ES-I3 (cell line): ENCODE results near the gene GALNTL6.
"Not testable (repeated sequence)": the region's sequence is repeated elsewhere in the genome, so short reads cannot be mapped to it uniquely, and the experiment has no call there.

ENCODE experiments used
- H3K36me3 ChIP-seq: 2 replicates; pipeline ENCODE4 v1.6.1; 2013; ENCODE audit warnings: mild to moderate bottlenecking, low read length, control low read depth, moderate library complexity; ENCODE audit not compliant: insufficient read depth
- H3K4me1 ChIP-seq: 2 replicates; pipeline ENCODE4 v1.6.1; 2013; ENCODE audit warnings: mild to moderate bottlenecking, control low read depth, low read length; ENCODE audit not compliant: insufficient read depth
- H3K9ac ChIP-seq: 2 replicates; pipeline ENCODE4 v1.6.1; 2013; ENCODE audit warnings: low read depth, mild to moderate bottlenecking, low read length, moderate library complexity
- H3K9me3 ChIP-seq: 2 replicates; pipeline ENCODE4 v1.6.1; 2013; ENCODE audit warnings: mild to moderate bottlenecking, low read length, moderate library complexity; ENCODE audit not compliant: control insufficient read depth, insufficient read depth

Gene GALNTL6

GRCh38 chr4:172850838-172851237 is 1037.6 kb downstream of the GALNTL6 start:
- Histone ChIP-seq H3K9me3 (no peaks in the 10 kb centered on the region), H3K9ac (no peak overlapping the region), H3K36me3 (no peaks in the 10 kb centered on the region), H3K4me1 (no peaks in the 10 kb centered on the region)

GRCh38 chr4:172851534-172851933 is 1038.3 kb downstream of the GALNTL6 start:
- no peak overlapping the region for H3K9ac ChIP-seq
- H3K4me1 ChIP-seq: no peaks in the 10 kb centered on the region
- H3K36me3 ChIP-seq: no peaks in the 10 kb centered on the region
- H3K9me3 ChIP-seq: no peaks in the 10 kb centered on the region

- Histone ChIP-seq H3K9ac (no peak overlapping the region), H3K36me3 (no peaks in the 10 kb centered on the region), H3K9me3 (no peaks in the 10 kb centered on the region), H3K4me1 (no peaks in the 10 kb centered on the region)
Observed at GRCh38 chr4:172857026-172857425, 1043.8 kb downstream of the GALNTL6 start.

GRCh38 chr4:172858731-172859230 is 1045.6 kb downstream of the GALNTL6 start:
- no peaks in the 10 kb centered on the region for H3K36me3 ChIP-seq

GRCh38 chr4:172865103-172865502 is 1051.9 kb downstream of the GALNTL6 start:
- Histone ChIP-seq H3K9me3 (peaks cover 6% of the 10 kb centered on the region; the same call in 1 of the 2 replicates), H3K36me3 (no peaks in the 10 kb centered on the region), H3K9ac (no peak overlapping the region), H3K4me1 (no peaks in the 10 kb centered on the region; the same call in 1 of the 2 replicates)

More at GRCh38 chr4:172858731-172859230, 1045.6 kb downstream of the GALNTL6 start:
- H3K4me1 ChIP-seq: no peaks in the 10 kb centered on the region
- H3K9me3 ChIP-seq: peaks cover 6% of the 10 kb centered on the region; the same call in 1 of the 2 replicates
- H3K9ac ChIP-seq: no peak overlapping the region

GRCh38 chr4:172865531-172866127 is 1052.4 kb downstream of the GALNTL6 start:
- Histone ChIP-seq H3K36me3 (no peaks in the 10 kb centered on the region), H3K9me3 (peaks cover 6% of the 10 kb centered on the region; the same call in 1 of the 2 replicates), H3K4me1 (no peaks in the 10 kb centered on the region; the same call in 1 of the 2 replicates), H3K9ac (no peak overlapping the region)

GRCh38 chr4:172866421-172866820 is 1053.2 kb downstream of the GALNTL6 start:
- no peaks in the 10 kb centered on the region; the same call in 1 of the 2 replicates for H3K4me1 ChIP-seq
- no peak overlapping the region for H3K9ac ChIP-seq
- peaks cover 6% of the 10 kb centered on the region; the same call in 1 of the 2 replicates for H3K9me3 ChIP-seq
- H3K36me3 ChIP-seq: no peaks in the 10 kb centered on the region

- H3K9ac ChIP-seq: no peak overlapping the region
- no peaks in the 10 kb centered on the region for H3K36me3 ChIP-seq
- H3K4me1 ChIP-seq: no peaks in the 10 kb centered on the region; the same call in 1 of the 2 replicates
- H3K9me3 ChIP-seq: peaks cover 5% of the 10 kb centered on the region; the same call in 1 of the 2 replicates
Observed at GRCh38 chr4:172867835-172868234, 1054.6 kb downstream of the GALNTL6 start.

GRCh38 chr4:172868271-172868670 is 1055.1 kb downstream of the GALNTL6 start:
- Histone ChIP-seq H3K9me3 (0 out of 2 replicates have a peak, but pooled peaks cover under 1% of the 10 kb centered on the region), H3K36me3 (no peaks in the 10 kb centered on the region), H3K9ac (no peak overlapping the region), H3K4me1 (no peaks in the 10 kb centered on the region; the same call in 1 of the 2 replicates)

- no peak overlapping the region for H3K9ac ChIP-seq
- no peaks in the 10 kb centered on the region for H3K36me3 ChIP-seq
- H3K4me1 ChIP-seq: no peaks in the 10 kb centered on the region; the same call in 1 of the 2 replicates
- H3K9me3 ChIP-seq: no peaks in the 10 kb centered on the region
Observed at GRCh38 chr4:172869621-172870268, 1056.5 kb downstream of the GALNTL6 start.

GRCh38 chr4:172871381-172871780 is 1058.2 kb downstream of the GALNTL6 start:
- H3K9ac ChIP-seq: no peak overlapping the region
- no peaks in the 10 kb centered on the region for H3K36me3 ChIP-seq
- no peaks in the 10 kb centered on the region; the same call in 1 of the 2 replicates for H3K4me1 ChIP-seq
- H3K9me3 ChIP-seq: no peaks in the 10 kb centered on the region

- no peaks in the 10 kb centered on the region; the same call in 1 of the 2 replicates for H3K4me1 ChIP-seq
- no peak overlapping the region for H3K9ac ChIP-seq
- no peaks in the 10 kb centered on the region for H3K9me3 ChIP-seq
- no peaks in the 10 kb centered on the region for H3K36me3 ChIP-seq
Observed at GRCh38 chr4:172874944-172875343, 1061.7 kb downstream of the GALNTL6 start.

- Histone ChIP-seq H3K9me3 (no peaks in the 10 kb centered on the region), H3K4me1 (no peaks in the 10 kb centered on the region; the same call in 1 of the 2 replicates), H3K36me3 (no peaks in the 10 kb centered on the region), H3K9ac (no peak overlapping the region)
Observed at GRCh38 chr4:172876394-172876793, 1063.2 kb downstream of the GALNTL6 start.

- no peaks in the 10 kb centered on the region for H3K9me3 ChIP-seq
- no peaks in the 10 kb centered on the region for H3K4me1 ChIP-seq
Observed at GRCh38 chr4:172881645-172882044, 1068.4 kb downstream of the GALNTL6 start.

GRCh38 chr4:172887358-172887757 is 1074.2 kb downstream of the GALNTL6 start:
- H3K9me3 ChIP-seq, H3K36me3 ChIP-seq, H3K4me1 ChIP-seq, H3K9ac ChIP-seq: not testable (repeated sequence)

More at GRCh38 chr4:172881645-172882044, 1068.4 kb downstream of the GALNTL6 start:
- Histone ChIP-seq H3K9ac (no peak overlapping the region), H3K36me3 (no peaks in the 10 kb centered on the region)
